Measurements from ENCODE around the gene ETS1.

The ETS1 gene

DNA sequence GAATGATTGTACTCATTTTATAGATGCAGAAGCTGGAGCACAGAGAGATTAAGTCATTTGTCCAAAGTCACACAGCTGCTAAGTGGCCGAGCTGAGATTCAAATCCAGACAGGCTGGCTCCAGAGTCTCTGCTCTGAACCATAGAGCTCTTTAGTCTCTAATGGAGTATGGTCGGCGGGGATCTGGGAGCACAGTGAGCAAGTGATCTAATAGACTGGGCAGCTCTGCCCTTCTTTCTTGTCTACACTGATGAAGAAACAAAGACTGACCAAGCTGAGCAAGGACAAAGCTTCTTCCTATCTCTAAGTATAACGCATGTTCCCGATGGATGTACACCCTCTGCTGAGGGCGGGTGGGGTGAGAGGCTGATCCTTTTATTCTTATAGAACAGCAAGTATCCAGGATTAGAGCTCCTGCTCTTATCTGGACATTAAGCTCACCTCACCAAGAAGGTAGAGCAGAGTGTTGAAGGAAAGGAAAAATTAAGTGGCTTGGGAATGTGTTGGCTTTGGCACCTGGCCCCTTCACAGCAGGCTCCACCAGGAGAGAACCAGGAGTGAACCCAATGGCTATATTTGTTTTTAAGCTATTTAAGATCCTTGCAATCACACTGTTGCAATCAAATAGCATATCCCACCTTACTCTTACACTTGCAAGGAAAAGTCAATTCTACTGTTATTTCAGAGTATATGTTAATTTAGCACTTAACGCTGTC lies 68.7 kb downstream of the ETS1 start:
- DNase-seq = no peak

DNA sequence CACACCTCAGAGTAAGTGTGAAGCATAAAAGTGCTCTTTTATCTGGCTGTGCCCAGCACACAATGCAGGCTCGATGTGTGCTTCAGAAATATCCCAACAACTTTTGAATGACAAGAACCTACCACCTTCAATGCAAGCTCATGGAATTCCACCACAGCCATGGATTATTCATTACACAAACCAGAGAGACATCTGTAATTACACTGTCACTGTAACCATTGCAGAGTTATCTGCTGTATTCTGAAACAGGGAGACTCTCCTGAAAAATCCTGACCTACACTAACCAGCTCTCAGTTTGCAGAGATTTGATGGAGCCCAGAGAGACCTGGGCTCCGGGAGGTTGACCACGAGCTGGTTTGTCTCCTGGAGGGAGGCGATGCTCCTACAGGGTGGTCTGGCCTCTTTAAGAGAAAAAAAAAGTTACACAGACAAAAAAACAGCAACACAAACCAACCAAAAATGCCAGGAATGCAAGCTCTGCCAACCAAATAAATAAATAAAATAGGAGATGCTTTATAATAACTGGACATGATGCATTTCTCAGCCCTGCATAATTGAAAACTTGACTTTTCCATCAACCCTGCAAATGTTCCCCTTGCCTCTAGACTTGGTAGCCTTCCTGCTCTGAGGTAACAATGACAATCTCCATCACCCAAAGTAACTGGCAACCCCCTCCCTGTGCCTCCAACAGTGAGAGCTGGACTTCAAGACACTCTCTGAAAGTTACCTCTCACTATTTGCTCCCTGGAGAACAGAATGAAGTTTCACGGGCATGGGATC lies 69.7 kb downstream of the ETS1 start:
- no peak for DNase-seq

DNA sequence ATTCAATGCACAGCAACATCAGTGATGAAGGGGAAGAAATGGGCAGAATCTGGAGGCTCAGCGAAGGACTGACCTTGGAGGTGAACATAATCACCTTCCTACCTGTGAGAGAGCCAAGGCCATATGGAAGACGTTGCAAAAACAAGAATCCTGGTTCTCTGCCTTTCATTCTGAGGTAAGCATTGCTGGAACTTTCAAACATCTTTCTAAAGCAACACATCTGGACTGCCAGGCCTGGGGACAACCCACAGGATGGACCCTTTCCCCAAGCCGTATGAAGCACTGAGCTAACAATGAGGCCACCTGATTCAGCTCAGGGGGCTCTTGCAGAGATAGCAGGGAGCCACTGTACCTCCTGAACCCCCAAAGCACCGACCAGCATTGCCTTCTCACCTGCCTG lies 70.5 kb downstream of the ETS1 start:
- no peak for DNase-seq

DNA sequence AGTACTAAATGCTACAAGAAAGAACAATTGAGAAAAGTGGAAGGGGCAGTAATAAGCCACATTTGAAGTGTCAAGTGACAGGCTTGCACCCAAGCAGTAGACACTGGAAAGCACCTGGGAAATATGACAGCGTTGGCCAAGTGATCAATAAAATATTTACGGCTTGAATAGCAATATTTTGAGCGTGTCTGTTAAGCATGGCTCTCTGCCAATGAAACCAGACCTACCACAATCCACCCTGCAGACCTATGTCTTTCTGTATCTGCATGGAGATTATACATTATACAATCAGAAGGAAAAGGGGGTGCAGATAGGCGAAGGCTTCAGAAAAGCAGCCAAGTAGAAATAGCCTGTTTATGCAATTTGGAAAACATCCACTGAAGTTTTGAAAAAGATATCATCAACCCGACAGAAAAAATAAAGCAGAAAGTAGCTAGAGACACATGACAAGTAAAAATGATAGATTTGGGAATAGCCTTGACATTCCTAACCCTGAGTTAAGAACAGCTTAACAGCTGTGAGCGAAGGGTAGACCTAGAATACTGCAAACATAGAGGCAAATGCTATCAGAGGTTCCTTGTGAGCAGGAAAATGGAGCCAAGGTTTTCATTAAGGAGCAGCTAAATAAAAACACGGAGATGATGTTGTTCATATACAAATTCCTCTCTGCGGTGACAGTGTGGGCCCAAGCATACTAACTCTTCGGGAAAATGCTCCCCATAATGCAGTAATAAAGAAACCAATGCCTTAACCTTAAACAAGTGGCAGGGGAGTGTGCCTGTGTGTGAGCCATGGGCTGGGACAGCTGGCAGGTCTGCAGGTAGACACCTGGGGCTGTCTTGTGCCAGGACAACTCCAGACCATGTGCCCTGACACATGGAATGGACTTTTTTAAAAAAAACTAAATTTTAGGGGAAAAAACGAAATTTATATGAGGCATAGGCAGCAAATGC lies 71.3 kb downstream of the ETS1 start:
- no peak for DNase-seq

DNA sequence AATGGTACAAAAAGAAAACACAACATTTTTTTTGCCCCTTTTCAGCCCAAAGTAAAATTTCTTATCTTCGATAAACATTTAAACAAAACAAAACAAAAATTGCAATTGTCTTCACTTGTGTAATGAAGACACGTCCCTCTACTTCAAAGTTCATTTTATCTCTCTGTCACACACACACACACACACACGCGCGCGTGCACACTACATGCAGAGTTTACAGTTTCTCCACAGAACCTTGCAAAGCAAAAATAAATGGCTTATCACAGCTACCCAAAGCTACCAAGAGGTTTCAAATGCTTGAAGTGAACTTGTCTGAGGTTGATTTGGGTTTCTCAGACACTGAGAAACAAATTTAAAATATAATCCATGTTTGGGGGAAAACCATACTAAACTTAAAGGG lies 72.3 kb downstream of the ETS1 start:
- no peak for DNase-seq

DNA sequence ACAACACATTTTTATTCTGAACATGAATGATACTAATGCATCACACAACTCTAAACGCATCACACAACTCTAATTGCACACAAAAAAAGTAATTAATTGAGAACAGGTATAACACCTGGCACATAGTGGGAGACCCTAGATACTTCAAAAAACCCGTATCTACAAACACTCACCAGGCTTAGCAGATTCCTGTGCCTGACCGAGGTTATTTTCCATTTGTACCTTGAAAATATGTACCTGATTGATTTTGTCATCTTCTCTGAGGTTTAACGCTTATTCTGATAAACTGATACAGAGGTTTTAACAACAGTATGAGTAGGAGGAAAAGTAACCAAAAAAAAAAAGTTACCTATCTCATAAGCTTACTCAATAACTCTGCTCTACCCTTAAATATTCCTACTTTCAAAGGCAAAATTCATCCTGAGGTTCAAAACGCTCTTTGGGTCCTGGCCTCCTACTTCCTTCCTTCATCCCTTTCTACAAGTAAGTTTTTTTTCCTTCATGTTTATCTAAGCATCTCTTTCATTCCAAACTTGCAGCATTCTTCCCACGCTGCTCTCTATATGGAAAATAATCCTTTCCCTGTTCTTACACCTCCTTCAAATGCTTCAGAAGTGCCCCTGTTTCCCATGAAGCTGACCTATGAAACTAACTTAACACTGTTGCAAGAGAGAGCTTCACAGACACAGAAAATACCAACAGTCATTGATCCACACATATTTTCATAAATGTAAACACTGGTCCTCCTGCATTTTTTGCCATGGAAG lies 73.3 kb downstream of the ETS1 start:
- DNase-seq = no peak

DNA sequence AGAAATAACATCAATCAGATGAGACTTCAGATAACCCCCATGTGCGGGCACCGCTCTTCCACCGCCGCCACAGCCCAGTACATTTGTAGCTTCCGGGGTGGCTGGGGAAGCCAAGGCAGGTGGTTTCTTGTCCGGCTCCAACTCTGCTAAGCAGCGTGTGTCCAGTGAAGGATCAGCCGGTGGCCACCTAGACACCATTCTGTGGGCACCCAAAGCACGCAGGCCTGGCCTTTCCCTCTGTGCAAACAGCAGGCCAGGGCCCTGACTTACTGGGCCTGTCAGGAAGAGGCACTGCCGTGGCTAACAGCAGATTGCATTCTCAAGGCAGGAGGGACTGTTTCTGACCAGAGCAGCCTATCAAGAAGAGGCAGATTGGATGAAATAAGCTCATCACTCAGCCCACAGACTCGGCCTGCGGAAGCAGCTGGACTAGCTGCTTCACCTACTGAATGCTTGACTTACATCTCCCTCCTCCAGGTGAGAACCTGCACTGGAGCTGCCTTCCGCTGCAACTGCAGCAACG lies 74.8 kb downstream of the ETS1 start:
- no peak for DNase-seq

DNA sequence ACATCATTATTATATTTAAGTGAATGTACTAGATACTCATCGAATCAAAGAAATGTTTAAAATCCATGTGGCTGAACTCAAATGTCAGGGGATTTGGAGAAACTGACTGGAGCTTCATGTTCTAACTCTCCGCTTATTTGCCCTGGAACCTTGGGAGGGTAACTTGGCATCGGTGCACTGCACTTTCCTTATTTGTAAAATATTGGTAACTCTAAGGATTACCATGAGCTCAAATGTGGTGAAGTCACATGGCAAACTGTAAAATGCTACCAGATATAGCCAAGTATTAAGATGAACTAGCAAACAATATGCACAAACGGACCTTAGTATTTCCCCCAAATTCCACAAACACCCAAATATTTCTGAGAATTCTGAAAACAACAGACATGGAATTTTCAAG lies 75.6 kb downstream of the ETS1 start:
- no peak for DNase-seq

DNA sequence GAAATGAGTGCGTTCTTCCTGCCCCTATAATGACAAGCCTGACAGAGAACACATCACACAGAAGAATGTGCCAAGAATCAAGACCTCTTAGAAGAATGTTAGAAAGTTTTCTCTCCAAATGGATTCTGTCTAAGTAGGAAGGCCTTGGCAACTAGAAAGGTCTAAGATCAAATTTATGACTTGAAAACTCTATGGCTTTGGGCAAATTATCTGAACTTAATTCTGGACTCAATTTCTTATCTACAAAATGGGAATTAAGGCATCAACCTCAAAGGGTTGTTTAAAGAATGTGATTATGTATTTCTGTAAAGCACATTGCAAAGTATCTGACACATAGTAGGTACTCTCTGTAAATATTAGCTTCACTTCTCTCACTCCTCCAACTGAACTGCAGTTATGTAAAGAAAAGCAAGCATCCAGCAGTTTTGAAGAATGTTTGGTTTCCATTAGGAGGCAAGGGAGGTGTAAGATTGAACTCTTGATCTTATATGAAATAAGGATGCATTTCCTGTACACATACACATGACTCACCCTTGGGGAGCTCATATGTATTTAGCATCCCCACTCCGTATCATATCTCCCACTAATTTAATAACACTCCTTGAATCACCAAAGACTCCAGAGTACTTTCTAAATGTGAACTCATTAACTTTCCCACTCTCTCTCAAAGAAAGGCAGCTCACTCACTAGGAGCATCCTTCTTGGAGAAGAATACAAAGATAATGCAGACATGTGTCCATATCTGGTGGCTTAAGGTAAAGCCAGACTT lies 77.6 kb downstream of the ETS1 start:
- DNase-seq = no peak

DNA sequence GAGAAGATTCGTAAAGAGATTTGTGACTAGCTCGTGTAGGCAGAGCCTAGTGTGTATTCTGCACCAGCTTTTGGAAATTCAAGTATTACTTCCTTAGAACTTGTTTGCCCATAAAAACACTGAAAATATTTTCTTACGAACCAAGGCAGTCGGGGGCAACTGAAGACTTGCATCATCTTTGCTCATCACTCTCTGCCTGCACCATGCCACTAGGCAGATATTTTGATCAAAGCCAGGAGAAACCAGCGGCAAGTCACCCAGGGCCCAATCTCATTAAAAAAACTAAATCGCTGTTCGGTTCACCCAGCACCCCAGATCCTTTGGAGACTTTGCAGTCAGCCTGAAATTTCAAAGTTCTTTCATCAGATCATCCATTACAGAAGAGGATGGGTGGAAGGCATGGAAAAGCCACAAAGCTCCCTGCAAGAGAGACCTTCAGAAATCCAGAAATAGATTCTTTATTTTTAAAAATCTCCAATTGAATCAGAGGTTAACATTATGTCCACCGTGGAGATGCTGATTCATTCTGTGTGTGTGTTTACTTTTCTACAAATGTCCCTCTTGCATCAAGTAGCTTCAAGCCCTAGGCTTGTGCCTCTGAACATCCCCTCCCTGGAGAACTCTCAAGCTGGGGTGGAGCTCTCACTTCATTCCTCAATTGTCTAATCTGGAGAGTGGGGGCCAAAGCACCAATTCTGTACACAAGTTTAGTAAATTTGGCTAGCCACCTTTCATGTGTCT lies 78.4 kb downstream of the ETS1 start:
- DNase-seq = no peak

DNA sequence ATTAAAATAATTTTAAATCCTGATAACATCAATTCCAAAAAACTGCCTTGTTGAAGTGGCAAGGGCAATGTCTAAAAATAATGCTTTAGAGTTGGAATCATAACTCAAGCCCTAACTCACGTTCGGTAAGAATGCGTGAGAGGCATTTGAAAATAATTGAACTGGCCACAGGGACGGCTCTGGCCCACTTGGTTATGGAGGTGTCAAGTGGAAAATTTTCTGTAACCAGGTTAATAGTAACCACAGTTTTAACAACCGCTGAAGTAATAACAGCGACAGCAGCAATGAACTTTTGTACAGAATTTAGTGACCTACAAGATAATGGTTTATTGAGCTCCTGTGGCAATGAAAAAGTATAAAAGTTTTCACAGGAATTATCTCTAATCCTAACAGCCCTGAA lies 79.4 kb downstream of the ETS1 start:
- DNase-seq = no peak

DNA sequence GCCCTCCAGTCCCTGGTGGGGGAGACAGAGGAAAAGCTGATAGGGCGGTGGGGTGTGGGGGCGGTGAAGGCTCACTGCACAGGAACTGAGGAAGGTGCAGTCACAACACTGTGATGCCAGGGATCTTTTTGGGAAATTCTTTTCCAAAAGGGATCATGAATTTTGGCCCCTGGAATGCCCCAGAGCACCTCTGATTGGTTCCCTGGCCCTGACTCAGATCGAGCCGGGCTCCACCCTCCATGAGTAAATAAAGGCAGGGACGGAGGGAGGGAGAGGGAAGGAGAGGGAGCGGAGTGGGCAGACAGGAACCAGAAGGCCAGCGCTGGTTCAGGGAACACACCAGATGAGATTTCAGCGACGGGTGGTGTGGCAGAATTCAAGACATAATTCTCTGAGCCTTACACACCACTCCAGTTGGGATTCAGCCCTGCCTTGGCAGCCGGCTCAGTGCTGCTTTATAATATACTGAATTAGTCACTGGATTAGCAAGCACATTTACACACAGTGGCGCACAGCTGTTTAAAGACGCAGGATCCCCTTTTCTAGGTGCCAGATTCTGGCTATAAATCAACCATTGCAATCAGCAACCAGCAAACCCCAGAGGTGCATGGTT lies 80.3 kb downstream of the ETS1 start:
- DNase-seq = peak; percentile 49

DNA sequence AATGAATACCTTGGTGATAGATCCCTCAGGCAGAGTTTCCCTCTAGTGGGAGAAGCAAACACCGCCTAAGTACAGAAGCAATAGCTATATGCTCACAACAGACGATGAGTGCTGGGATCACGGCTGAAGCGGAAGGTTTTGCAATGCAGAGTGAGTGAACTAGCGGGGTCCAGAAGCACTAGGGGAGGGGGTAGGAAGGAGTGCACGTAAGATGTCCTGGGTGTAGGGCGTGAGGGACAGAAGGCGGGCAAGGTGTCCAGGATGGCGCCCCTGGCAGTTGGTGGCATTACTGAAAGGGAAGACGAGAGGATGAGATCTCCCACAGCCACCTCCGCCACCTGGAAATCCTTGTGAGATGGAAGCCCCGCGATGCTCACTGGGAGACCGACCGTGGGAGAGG lies 81.0 kb downstream of the ETS1 start:
- DNase-seq = no peak

DNA sequence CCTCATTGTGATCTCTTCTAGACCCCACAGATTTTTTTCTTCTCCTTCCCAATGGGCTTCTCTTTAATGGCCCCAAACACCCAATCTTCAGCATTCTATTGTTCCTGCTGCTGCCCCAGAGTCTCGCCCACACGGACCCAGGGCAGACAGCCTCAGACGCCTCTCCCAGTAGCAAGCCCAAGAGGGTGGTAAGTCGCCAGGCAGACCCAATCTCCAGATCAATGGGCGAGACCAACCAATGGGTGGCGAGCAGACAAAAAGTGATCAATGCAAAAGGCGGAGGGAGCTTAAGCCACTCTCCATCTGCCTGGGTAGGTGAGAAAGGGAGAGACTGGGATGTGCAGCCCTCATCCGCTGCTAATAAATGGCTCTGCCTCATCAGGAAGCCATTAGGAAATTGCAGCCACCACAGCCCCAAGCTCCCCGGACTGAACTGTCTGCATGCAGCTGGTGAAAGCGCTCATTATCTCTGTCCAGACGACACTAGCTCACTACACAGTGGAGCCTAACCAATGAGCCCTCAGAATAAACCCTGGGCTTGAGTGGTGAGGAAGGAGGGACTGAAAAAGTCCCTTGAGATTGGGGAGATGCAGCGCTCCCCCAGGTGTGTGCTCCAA lies 81.8 kb downstream of the ETS1 start:
- no peak for DNase-seq

DNA sequence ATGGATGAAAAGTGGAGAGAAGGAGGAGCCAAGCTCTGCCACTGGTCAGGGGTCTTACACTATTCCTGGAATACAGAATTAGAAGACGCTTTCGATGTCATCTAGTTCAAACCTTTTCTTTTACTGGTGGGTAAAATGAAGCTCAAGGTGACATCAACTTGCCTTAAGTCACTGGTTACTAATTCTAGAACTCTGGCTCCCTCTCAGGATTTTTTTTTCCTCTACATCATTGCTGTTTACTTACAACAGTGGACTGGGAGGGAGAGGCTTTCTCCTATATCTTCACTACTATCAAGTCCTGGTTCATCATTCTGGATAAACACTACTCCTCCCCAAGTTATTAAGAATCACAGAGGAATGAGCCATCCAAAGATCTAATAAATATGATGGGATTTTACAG lies 82.9 kb downstream of the ETS1 start:
- no peak for DNase-seq

DNA sequence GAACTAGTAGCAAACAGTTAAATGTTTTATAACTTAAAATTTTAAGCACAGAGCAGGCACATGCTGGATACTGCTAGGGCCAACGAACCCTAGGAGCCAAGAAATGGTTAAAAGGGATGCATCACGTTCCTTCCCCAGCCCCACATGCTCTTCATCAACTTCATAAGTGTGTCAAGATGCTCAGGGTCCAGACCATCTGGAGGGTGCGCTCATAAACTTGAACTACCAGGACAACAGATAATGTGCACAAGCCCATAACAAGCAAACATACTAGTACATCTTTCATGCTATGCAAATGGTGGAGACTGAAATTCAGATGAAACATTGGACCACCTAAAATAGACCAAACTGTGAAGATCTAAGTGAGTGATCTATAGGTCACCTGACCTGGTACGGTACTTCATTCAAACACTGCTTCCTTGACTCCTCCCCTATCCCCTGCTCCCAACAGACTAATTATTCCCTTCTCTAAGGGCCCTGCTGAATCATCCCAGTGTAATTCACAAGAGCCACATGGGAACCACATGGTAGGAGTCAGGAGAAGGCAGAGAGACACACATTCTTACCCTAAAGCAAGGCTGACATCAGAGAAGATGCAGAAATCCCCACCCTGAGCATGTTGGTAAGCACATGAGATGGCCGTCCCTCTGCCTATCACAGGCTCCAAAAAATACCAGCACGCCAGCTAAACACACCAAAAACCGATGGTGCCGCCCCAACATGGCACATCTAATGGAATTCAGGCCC lies 83.9 kb downstream of the ETS1 start:
- DNase-seq = no peak

DNA sequence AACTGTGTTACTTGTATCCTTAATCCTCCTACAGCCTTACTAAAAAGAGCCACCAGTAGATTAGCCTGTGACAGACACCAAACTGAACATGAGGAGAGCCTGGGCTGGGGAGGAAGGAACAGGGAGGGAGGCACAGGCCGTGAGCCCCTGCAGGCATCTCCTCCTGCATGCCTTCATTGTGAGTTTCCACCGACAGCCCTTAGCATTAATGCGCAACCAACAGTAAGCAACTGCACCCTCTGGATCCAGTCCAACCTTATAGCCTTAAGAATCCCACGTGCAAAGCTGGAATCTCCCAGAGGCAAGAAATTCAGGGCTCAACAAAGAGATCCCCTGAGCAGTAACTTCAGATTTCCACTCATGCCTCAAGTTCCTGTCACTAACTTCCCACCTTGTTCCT lies 84.6 kb downstream of the ETS1 start:
- DNase-seq = no peak

DNA sequence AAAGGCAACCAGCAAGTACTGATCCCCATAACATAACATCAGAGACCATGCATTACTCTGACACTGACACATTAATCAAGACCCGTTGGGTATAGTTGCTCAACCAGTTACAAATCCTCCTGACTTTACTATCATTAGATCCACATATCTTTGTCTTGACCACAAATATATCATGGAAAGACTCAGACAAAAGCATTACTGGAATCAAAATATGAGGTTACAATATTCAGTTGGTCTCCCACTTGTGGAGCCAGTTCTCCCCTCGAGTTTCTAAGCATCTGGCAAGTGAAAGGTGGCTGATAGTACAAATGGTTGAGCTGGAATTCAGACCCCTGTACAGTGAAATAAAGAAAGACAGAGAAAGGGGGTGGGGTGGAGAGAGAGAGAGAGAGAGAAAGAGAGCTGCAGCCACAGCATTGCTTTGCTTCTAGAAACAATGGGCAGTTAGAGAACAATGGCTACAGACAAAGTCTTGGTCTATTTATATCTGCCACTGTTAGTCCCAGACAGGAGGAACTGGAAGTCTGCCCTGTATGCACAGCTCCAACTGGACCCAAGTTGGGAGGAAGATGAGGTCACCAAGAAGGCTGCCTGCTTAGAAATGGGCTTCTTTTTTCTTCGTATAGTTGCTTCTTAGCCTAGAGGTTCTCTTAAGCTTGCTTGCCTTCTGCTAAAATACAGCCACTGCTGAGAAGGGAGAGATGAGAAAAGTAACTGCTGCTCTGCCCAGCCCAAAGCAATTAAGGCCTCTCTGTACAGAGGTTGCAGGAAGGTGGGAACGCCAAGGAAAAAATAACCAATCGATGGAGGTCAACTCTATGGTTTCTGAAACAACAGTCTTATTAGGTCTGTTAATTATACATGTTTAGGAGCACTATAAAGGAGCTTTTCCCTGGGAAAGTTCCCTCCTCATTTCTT lies 85.5 kb downstream of the ETS1 start:
- DNase-seq = no peak

All from right kidney (tissue), 1 donor.